Measurements from ENCODE around the gene ATP6V0E1.

Gene ATP6V0E1

DNA sequence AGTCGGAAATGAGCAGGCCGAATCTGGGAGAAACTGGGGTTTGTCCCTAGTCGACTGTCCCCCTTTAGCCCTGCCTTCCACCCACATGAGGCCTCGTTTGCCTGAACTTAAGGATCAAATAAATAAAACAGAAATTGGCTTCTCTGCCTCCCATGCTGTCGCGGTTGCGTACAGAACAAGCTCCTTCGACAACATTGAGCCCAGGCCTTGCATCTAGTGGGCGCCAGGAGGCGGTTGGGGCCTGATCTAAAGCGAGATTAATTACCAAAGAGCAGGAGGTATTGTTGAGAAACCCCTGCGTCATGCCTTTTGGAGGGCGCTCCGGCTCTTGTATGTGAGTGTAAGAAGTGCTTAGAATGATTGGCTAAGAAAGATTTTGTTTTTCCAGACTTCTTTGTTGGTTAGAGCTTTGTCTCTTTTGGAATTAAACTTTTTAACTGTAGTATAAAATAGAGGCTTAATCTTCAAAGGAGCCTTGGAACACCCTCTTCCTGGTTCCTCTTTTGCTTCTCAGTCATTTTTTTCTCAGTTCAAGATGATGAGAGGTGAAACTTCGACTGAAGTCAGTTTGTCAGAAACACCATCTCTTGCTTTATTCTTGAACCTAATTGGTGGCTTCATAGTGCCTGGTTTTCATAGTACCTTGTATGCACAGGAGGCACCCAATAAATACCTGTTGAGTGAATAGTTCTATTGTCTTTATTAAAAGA is 828 bp downstream of the ATP6V0E1 start:
- TF ChIP-seq FOXP2 (optimal IDR thresholded peaks at IDR 0.05; ENCODE audit: borderline replicate concordance, extremely low read depth, extremely low read length, insufficient read depth) (no peak), SIN3A (IDR thresholded peaks at IDR 0.05; ENCODE audit: borderline replicate concordance, insufficient read depth, low read length) (no peak), POLR2AphosphoS5 (IDR thresholded peaks at IDR 0.05; ENCODE audit: low read depth, low read length) (no peak), TAF1 (IDR thresholded peaks at IDR 0.05; ENCODE audit: borderline replicate concordance, insufficient read depth, low read length) (no peak)
- TF ChIP-seq, protein P1, sequence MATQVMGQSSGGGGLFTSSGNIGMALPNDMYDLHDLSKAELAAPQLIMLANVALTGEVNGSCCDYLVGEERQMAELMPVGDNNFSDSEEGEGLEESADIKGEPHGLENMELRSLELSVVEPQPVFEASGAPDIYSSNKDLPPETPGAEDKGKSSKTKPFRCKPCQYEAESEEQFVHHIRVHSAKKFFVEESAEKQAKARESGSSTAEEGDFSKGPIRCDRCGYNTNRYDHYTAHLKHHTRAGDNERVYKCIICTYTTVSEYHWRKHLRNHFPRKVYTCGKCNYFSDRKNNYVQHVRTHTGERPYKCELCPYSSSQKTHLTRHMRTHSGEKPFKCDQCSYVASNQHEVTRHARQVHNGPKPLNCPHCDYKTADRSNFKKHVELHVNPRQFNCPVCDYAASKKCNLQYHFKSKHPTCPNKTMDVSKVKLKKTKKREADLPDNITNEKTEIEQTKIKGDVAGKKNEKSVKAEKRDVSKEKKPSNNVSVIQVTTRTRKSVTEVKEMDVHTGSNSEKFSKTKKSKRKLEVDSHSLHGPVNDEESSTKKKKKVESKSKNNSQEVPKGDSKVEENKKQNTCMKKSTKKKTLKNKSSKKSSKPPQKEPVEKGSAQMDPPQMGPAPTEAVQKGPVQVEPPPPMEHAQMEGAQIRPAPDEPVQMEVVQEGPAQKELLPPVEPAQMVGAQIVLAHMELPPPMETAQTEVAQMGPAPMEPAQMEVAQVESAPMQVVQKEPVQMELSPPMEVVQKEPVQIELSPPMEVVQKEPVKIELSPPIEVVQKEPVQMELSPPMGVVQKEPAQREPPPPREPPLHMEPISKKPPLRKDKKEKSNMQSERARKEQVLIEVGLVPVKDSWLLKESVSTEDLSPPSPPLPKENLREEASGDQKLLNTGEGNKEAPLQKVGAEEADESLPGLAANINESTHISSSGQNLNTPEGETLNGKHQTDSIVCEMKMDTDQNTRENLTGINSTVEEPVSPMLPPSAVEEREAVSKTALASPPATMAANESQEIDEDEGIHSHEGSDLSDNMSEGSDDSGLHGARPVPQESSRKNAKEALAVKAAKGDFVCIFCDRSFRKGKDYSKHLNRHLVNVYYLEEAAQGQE (IDR thresholded peaks at IDR 0.05; ENCODE audit: insufficient read depth in 1 of 2, low read depth in 2 of 2, low read length in 2 of 2) = no peak

DNA sequence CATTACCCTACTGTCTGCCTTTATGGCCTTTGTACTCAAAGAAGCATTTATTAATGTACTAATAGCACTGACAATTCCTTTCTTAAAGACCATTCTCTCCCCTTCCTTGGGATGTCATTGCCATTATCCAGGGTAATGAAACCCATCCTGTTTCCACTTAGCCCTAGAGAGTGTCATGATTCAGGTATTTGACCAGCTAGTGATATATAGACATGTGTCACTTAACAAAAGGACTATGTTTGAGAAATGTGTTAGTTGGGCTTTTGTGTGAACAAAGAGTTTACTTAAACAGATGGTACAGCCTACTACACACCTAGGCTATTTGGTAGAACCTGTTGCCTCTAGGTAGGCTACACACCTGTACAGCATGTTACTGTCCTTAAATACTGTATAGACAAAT is 2.0 kb downstream of the ATP6V0E1 start:
- TF ChIP-seq TAF1 (IDR thresholded peaks at IDR 0.05; ENCODE audit: borderline replicate concordance, insufficient read depth, low read length) (no peak), POLR2AphosphoS5 (IDR thresholded peaks at IDR 0.05; ENCODE audit: low read depth, low read length) (no peak), FOXP2 (optimal IDR thresholded peaks at IDR 0.05; ENCODE audit: borderline replicate concordance, extremely low read depth, extremely low read length, insufficient read depth) (no peak), SIN3A (IDR thresholded peaks at IDR 0.05; ENCODE audit: borderline replicate concordance, insufficient read depth, low read length) (no peak)
- TF ChIP-seq, protein P1 (IDR thresholded peaks at IDR 0.05; ENCODE audit: insufficient read depth in 1 of 2, low read depth in 2 of 2, low read length in 2 of 2) = no peak

DNA sequence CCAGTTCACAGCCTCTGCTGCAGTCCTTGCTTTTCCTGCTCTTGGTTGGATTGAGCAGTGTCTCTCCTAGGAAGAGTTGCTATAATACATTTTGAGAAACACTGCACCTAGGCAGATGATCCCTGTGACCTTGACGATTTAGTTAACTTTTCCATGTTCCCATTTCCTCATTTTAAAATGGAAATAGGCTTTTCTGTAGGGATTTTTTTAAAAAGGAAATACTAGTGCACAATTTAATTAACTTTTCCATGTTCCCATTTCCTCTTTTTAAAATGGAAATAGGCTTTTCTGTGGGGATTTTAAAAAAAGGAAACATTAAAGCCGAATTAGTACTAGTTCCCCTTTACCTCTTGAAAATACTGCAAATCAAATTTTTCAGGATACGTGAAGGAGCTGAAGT is 4.7 kb downstream of the ATP6V0E1 start:
- TF ChIP-seq FOXP2 (optimal IDR thresholded peaks at IDR 0.05; ENCODE audit: borderline replicate concordance, extremely low read depth, extremely low read length, insufficient read depth) (no peak), SIN3A (IDR thresholded peaks at IDR 0.05; ENCODE audit: borderline replicate concordance, insufficient read depth, low read length) (no peak), POLR2AphosphoS5 (IDR thresholded peaks at IDR 0.05; ENCODE audit: low read depth, low read length) (no peak), TAF1 (IDR thresholded peaks at IDR 0.05; ENCODE audit: borderline replicate concordance, insufficient read depth, low read length) (no peak)
- TF ChIP-seq, protein P1 (IDR thresholded peaks at IDR 0.05; ENCODE audit: insufficient read depth in 1 of 2, low read depth in 2 of 2, low read length in 2 of 2) = no peak

DNA sequence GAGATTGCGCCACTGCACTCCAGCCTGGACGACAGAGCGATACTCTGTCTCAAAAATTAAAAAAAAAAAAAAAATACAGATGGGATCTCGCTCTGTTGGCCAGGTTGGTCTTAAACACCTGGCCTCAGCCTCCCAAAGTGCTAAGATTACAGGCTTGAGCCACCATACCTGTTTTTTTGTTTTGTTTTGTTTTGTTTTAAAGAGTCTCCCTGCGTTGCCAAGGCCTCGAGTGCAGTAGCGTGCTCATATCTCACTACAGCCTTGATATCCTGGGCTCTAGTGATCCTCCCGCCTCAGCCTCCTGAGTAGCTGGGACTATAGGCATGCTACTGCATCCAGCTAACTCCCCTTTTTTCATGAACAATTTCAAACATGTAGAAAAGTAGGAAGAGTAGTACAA is 7.2 kb downstream of the ATP6V0E1 start:
- TF ChIP-seq FOXP2 (optimal IDR thresholded peaks at IDR 0.05; ENCODE audit: borderline replicate concordance, extremely low read depth, extremely low read length, insufficient read depth) (no peak), POLR2AphosphoS5 (IDR thresholded peaks at IDR 0.05; ENCODE audit: low read depth, low read length) (no peak), SIN3A (IDR thresholded peaks at IDR 0.05; ENCODE audit: borderline replicate concordance, insufficient read depth, low read length) (no peak), TAF1 (IDR thresholded peaks at IDR 0.05; ENCODE audit: borderline replicate concordance, insufficient read depth, low read length) (no peak)
- TF ChIP-seq, protein P1 (IDR thresholded peaks at IDR 0.05; ENCODE audit: insufficient read depth in 1 of 2, low read depth in 2 of 2, low read length in 2 of 2) = no peak
